Amniotic stem cell (primary cell): ENCODE data around the gene PTPRE.
A peak's percentile ranks its signal among the peaks of the same experiment; 100 is the strongest.

Experiments used
- DNase-seq: peaks from one replicate; lab custom pipeline; 2025; lab: John Stamatoyannopoulos, UW

The PTPRE gene

DNA sequence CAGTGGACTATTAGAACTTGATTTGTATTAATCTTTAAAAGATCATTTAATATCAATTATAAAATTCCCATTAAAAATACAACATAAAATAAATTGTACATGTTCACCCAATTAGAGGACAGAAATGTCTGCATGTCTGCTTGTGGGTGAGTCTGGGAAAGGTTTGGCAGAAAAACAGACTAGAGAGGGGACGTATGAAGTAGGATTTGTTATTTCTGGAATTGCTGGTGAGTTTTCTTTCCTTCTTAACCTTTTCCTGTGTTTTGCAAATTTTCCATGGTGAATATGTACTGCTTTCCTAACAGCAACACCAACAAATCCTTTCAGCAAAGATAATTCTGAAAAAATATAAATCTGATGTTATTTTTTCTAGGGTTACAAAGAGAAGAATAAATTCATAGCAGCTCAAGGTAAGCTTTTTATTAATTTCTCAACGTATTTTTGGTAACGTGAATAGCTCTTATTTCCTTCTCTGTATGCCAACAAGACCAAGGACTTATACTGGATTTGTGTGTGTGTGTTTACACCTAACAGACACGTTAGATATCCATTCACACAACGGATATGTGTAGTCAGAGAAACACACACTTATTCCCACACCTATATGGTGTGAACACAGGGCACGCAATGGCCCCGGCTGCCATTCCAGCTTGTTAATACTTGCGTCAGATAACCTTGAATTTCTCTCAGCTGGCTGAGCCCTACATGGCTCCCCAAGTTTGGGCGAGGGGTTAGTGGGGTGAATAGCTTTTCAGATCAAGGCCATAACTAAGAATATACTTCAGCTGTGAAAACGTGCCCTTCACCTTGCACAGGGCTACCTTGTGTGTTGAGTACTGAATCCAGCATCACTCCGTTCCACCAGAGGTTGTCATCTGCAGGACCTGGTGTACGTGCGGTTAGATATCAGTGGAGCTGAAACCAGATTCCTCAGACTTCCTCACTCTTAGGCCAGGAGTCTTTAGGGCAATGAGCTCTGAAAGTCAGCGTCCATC, 154.7 kb downstream of the PTPRE start:
- no peak for DNase-seq

GRCh38 chr10:128062331-128062880, 155.5 kb downstream of the PTPRE start:
- no peak for DNase-seq

DNA sequence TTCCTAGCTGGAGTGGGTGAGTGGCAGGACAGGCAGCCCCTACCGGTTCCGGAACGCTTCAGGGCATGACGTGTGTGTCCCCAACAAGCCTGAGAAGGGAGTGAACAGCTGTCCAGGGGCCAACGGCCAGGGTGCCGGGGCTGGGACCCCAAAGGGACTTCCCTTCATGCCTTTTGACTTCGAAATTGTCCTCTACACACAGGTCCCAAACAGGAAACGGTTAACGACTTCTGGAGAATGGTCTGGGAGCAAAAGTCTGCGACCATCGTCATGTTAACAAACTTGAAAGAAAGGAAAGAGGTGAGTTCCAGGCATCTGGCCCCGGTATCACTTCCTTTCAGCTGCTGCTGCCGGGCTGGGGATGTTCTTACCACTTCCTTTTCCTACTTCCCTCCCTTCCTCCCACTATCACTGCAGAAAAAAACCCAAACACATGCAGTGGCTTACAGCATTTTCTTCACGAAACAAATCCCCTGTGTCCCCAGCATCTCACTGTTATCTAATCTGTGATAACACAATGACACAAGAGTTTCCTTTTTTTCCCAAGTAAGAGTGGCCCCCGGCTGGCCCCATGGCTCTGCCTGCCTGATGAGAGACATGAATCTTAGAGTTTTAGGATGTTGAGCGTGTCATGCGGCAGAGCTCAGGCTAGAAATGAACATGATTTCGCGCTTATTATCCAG, 156.1 kb downstream of the PTPRE start:
- DNase-seq, result no peak

DNA sequence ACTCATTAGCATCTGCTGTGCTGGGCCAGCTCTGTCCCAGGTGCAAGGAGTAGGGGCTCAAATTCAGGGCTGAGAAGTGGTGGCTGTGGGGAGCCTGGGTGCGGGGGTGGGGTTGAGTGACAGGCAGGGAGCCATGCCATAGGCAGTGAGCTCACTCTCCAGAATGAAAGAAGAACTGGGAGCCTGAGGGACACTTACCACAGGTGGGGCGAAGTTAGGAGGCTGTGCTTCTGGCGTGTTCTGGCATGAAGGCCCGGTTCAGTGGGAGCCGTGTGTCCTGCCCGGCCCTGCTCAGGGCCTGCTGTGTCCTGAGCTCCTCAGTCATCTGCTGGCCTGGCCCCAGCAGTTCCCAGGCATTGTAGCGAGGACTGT, 156.8 kb downstream of the PTPRE start:
- DNase-seq, result no peak

- no peak for DNase-seq
Observed at GRCh38 chr10:128064108-128064969, 157.4 kb downstream of the PTPRE start.

GRCh38 chr10:128064970-128065580, 158.2 kb downstream of the PTPRE start:
- DNase-seq, result no peak

GRCh38 chr10:128065881-128066534, 159.1 kb downstream of the PTPRE start:
- no peak for DNase-seq

- DNase-seq, result no peak
Observed at GRCh38 chr10:128066870-128067382, 160.0 kb downstream of the PTPRE start.

DNA sequence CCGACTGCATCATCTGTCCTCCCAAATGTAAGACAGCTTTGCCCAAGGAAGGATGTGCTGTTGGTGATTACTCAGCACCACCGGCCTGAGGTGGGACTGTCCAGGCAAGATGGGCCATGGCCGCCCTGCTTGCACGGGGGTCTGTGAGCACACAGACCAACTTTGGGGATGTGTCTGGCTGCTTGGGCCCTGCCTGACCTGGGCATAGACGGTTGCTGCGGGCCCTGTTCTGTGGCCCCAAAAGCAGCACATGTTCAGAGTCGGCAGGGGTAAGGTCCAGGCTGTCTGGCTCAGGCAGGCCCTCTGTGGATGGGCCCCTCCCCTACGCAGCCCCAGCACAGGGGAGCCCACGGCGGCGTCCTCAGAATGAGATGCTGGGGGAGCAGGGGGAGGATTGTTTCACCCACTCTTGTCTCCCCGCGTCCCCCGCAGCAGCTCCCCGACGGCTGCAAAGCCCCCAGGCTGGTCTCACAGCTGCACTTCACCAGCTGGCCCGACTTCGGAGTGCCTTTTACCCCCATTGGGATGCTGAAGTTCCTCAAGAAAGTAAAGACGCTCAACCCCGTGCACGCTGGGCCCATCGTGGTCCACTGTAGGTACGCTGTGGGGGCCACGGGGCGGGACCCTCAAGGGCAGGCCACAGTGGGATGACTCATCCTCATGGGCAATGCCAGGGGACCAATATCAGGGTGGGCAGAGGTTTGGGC, 160.9 kb downstream of the PTPRE start:
- no peak for DNase-seq

GRCh38 chr10:128068398-128069285, 161.7 kb downstream of the PTPRE start:
- no peak for DNase-seq

DNA sequence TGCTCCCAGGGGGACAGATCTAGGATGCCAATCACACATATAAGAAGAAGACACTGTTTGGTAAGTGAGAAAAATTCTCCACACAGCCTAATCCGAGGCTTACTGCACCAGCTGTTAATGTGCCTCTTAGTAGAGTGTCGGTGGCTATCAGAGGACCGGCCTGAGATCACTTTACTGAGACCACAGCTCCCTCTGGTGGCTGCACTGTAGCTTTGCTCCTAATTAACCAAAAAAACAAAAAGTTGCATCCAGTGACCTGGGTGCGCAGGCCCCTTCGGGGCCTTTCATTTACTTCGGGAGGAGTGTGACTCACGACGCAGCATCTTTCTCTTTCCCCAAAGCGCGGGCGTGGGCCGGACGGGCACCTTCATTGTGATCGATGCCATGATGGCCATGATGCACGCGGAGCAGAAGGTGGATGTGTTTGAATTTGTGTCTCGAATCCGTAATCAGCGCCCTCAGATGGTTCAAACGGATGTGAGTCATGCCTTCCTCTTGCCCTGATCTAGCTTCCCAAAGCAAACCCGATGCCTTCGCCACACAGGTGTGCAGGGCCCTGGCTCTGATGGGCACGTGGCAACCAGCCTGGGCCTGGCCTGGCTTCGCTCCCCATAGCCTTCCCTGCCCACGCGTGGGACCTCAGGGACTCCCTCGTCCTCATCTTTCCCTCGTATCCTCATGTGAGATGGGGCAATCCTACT, 162.6 kb downstream of the PTPRE start:
- peak; percentile 46 for DNase-seq

- no peak for DNase-seq
Observed at GRCh38 chr10:128070161-128070560, 163.3 kb downstream of the PTPRE start.

DNA sequence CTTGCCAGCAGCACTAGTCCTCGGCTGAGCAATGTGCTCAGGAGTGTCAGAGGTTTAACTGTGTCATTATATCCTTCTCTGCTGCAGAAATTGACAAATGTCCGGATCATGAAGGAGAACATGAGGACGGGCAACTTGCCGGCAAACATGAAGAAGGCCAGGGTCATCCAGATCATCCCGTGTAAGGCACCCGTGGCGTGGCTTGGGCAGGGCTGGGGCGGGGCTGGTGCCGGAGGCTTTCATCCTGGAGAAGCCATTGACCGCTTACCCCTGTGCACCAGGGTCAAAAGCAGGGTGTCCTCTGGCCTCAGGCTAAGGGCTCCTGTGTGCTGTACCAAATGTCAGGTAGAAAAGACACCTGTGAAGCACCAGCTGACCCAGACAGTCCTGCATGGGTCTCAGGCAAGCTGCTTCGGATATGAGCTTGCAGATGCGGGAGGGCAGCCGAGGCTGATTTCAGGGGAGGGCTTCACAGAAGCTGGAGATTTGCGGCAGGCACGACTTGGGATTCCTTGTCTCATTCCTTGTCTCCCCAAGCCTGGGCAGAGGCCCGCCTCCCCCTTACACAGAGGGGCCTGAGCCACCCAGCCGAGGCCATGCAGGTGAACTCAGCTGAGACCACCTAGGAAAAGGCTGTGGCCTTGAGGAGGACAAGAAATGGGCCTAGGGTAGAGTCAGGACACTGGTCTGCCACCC, 164.0 kb downstream of the PTPRE start:
- no peak for DNase-seq

GRCh38 chr10:128071417-128071782, 164.5 kb downstream of the PTPRE start:
- DNase-seq, result no peak

- no peak for DNase-seq
Observed at GRCh38 chr10:128072046-128072445, 165.1 kb downstream of the PTPRE start.

- DNase-seq, result no peak
Observed at GRCh38 chr10:128072941-128073645, 166.2 kb downstream of the PTPRE start.

GRCh38 chr10:128073890-128074289, 167.0 kb downstream of the PTPRE start:
- no peak for DNase-seq
